ENCODE results near the gene ECPAS.

- TF ChIP-seq POLR2A (IDR thresholded peaks at IDR 0.05; ENCODE audit: low read length) (no peak), GATA1 (IDR thresholded peaks at IDR 0.05; ENCODE audit: low read depth, low read length) (no peak)
These were observed 6.5 kb downstream of the ECPAS start for GRCh38 chr9:111477677-111478076.

Data from erythroblast (primary cell).